Ectodermal cell (in vitro differentiated cells): ENCODE results near the gene SPON1.

Experiments
- H3K27ac ChIP-seq: 2 replicates; pipeline ENCODE4 v1.7.0; 2013; ENCODE audit warnings: mild to moderate bottlenecking, low read depth, low read length; ENCODE audit not compliant: insufficient read depth, poor library complexity, severe bottlenecking
- H3K27me3 ChIP-seq: 2 replicates; pipeline ENCODE4 v1.7.0; 2013; ENCODE audit warnings: mild to moderate bottlenecking, low read length; ENCODE audit not compliant: insufficient read depth, control insufficient read depth, poor library complexity, severe bottlenecking
- H3K36me3 ChIP-seq: one replicate; pipeline ENCODE4 v1.7.0; 2013; ENCODE audit warnings: low read length; ENCODE audit not compliant: control insufficient read depth, insufficient read depth
- H3K4me1 ChIP-seq: one replicate; pipeline ENCODE4 v1.7.0; 2013; ENCODE audit warnings: low read length; ENCODE audit not compliant: control insufficient read depth, insufficient read depth
- H3K4me3 ChIP-seq: 2 replicates; pipeline ENCODE4 v1.7.0; 2013; ENCODE audit warnings: low read depth, low read length, control low read depth; ENCODE audit not compliant: insufficient read depth
- H3K9me3 ChIP-seq: 2 replicates; pipeline ENCODE4 v1.7.0; 2013; ENCODE audit warnings: mild to moderate bottlenecking, low read length, moderate library complexity; ENCODE audit not compliant: control insufficient read depth
- WGBS, 2 experiments: methylation state at CpG; one replicate each; pipeline ENCODE4 v1.1.7; 2013; ENCODE audit warnings: missing lambda C conversion rate in 2 of 2; 5-methylcytosine and 5-hydroxymethylcytosine counted together

Gene SPON1

GRCh38 chr11:13942971-13943381, 19.5 kb upstream of the SPON1 start:
- Histone ChIP-seq H3K4me1 (peaks cover 9% of the 10 kb centered on the region), H3K27me3 (no peaks in the 10 kb centered on the region), H3K27ac (no peak overlapping the region), H3K9me3 (no peaks in the 10 kb centered on the region), H3K36me3 (no peaks in the 10 kb centered on the region), H3K4me3 (no peak overlapping the region)

GRCh38 chr11:13944016-13944415, 18.5 kb upstream of the SPON1 start:
- 94 to 95% methylated on average over 3 of the region's 3 CpGs for WGBS, 2 experiments
- H3K4me1 ChIP-seq: peaks cover 9% of the 10 kb centered on the region
- no peaks in the 10 kb centered on the region for H3K9me3 ChIP-seq
- H3K27ac ChIP-seq: no peak overlapping the region
- H3K4me3 ChIP-seq: no peak overlapping the region
- H3K27me3 ChIP-seq: no peaks in the 10 kb centered on the region
- H3K36me3 ChIP-seq: no peaks in the 10 kb centered on the region

GRCh38 chr11:13944911-13945425, 17.6 kb upstream of the SPON1 start:
- no peak overlapping the region for H3K4me3 ChIP-seq

DNA sequence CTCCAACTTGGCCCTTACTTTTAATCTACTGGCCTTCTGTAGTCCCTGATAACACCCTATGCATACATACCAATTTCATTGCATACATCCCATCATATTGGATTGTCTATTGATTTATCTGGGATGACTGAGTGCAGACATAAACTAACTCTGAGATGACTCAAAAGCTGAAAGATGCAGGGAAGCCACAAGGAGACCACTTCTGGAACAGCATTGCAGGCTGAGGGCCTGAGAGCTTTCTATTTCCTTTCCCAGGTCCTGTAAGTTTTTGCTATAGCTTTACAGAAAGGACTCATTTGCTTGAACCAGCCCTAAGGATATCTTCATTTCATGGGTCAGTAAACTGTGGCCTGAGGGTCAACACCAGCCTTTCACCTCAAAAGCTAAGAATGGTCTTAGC, 15.1 kb upstream of the SPON1 start:
- Histone ChIP-seq H3K27ac (no peak overlapping the region), H3K4me1 (peaks cover 7% of the 10 kb centered on the region), H3K9me3 (no peaks in the 10 kb centered on the region), H3K36me3 (no peaks in the 10 kb centered on the region), H3K4me3 (no peak overlapping the region), H3K27me3 (no peaks in the 10 kb centered on the region)

More at GRCh38 chr11:13944911-13945425, 17.6 kb upstream of the SPON1 start:
- Histone ChIP-seq H3K27ac (no peak overlapping the region), H3K4me1 (peaks cover 9% of the 10 kb centered on the region), H3K27me3 (no peaks in the 10 kb centered on the region), H3K36me3 (no peaks in the 10 kb centered on the region), H3K9me3 (no peaks in the 10 kb centered on the region)
- 52 to 75% methylated on average over 3 of the region's 3 CpGs for WGBS, 2 experiments

GRCh38 chr11:13949876-13950275, 12.6 kb upstream of the SPON1 start:
- Histone ChIP-seq H3K4me1 (peaks cover 2% of the 10 kb centered on the region), H3K36me3 (no peaks in the 10 kb centered on the region), H3K27me3 (no peaks in the 10 kb centered on the region), H3K4me3 (no peak overlapping the region), H3K27ac (no peak overlapping the region), H3K9me3 (no peaks in the 10 kb centered on the region)
- 92 to 94% methylated on average over 2 of the region's 2 CpGs for WGBS, 2 experiments

DNA sequence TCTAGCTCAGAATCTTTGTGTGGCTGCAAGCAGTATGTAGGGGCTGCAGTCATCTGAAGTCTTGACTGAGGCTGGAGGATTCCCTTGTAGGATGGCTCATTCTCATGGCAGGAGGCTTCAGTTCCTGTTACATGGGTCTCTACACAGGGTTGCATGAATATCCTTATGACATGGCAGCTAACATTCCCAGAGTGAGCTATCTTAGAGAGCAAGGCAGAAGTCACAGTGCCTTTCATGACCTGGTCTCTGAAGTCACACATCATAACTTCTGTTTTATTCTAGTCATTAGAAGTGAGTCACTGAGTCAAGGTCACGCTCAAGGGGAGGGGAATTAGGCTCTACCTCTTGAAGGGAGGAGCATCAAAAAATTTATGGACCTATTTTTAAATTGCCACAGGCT, 10.3 kb upstream of the SPON1 start:
- no peaks in the 10 kb centered on the region for H3K27me3 ChIP-seq
- no peaks in the 10 kb centered on the region for H3K4me1 ChIP-seq
- WGBS, 2 experiments: 89 to 100% methylated on average over 1 of the region's 1 CpG

GRCh38 chr11:13952668-13953067, 9.9 kb upstream of the SPON1 start:
- no peaks in the 10 kb centered on the region for H3K27me3 ChIP-seq
- no peaks in the 10 kb centered on the region for H3K36me3 ChIP-seq
- H3K4me3 ChIP-seq: no peak overlapping the region
- no peak overlapping the region for H3K27ac ChIP-seq
- WGBS, 2 experiments: 96 to 97% methylated on average over 2 to 3 of the region's 4 CpGs
- H3K9me3 ChIP-seq: no peaks in the 10 kb centered on the region
- no peaks in the 10 kb centered on the region for H3K4me1 ChIP-seq

More for the DNA sequence above, 10.3 kb upstream of the SPON1 start:
- no peaks in the 10 kb centered on the region for H3K36me3 ChIP-seq
- no peaks in the 10 kb centered on the region for H3K9me3 ChIP-seq
- H3K27ac ChIP-seq: no peak overlapping the region
- H3K4me3 ChIP-seq: no peak overlapping the region

- Histone ChIP-seq H3K36me3 (no peaks in the 10 kb centered on the region), H3K4me1 (peaks cover 9% of the 10 kb centered on the region), H3K27me3 (peaks cover under 1% of the 10 kb centered on the region), H3K27ac (no peak overlapping the region), H3K9me3 (no peaks in the 10 kb centered on the region), H3K4me3 (no peak overlapping the region)
- WGBS, 2 experiments: 94 to 95% methylated on average over 3 of the region's 3 CpGs
Observed at GRCh38 chr11:13954591-13954990, 7.9 kb upstream of the SPON1 start.

DNA sequence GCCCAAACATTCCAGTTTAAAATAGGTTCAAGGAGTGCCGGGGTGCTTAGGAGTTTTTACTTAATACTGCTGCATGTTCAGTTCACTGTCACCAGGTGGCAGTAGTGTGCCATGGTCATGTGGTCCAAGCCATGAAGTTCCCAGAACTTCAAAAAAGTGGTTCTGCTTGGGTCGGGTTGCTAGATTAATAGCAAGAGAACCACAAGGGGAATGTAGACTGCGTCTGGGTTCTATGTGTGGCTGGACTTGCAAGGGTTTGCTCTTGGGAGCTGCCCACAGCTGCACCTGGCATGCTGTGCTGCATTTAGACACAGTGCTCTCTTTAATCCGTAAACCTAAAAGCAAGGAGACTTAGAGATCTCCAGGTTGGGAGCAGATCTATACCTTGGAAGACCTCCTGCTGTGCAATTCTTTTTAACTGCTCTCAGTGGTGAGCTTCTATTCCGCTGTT, 6.5 kb upstream of the SPON1 start:
- WGBS, 2 experiments: 46 to 64% methylated on average over 4 to 5 of the region's 5 CpGs
- Histone ChIP-seq H3K36me3 (no peaks in the 10 kb centered on the region), H3K4me3 (no peak overlapping the region), H3K9me3 (no peaks in the 10 kb centered on the region), H3K27ac (no peak overlapping the region), H3K27me3 (peaks cover 13% of the 10 kb centered on the region), H3K4me1 (peaks cover 9% of the 10 kb centered on the region)

- 90 to 92% methylated on average over 1 of the region's 1 CpG for WGBS, 2 experiments
- no peak overlapping the region for H3K4me3 ChIP-seq
- H3K4me1 ChIP-seq: peaks cover 9% of the 10 kb centered on the region
- H3K9me3 ChIP-seq: no peaks in the 10 kb centered on the region
- H3K36me3 ChIP-seq: no peaks in the 10 kb centered on the region
- H3K27ac ChIP-seq: no peak overlapping the region
- H3K27me3 ChIP-seq: peaks cover 23% of the 10 kb centered on the region
Observed at GRCh38 chr11:13956988-13957387, 5.5 kb upstream of the SPON1 start.
